DND-41 (cell line): ENCODE measurements around the gene ACADL.
"Not testable (repeated sequence)": the region's sequence is repeated elsewhere in the genome, so short reads cannot be mapped to it uniquely, and the experiment has no call there.

Source experiments
- ATAC-seq: fragments of 200-7000 bp; cut with Tn5 transposase; 3 replicates; pipeline ENCODE4 v1.9.1; 2021; ENCODE audit warnings: low read depth; ENCODE audit not compliant: insufficient read depth
- DNase-seq: peaks from one replicate; pipeline ENCODE4 v3.0.0-alpha.2; 2020
- H2AFZ ChIP-seq: 2 replicates; pipeline ENCODE4 v1.6.0; 2012; ENCODE audit warnings: low read depth, low read length
- H3K27ac ChIP-seq: 2 replicates; pipeline ENCODE4 v1.5.1; 2012; ENCODE audit warnings: low read length, inconsistent platforms
- H3K27me3 ChIP-seq: fragments of 200-600 bp; sonication (generic); 2 replicates; pipeline ENCODE4 v1.6.0; 2012; ENCODE audit warnings: low read length, mild to moderate bottlenecking, inconsistent platforms; ENCODE audit not compliant: insufficient read depth, poor library complexity
- H3K36me3 ChIP-seq: 2 replicates; pipeline ENCODE4 v1.5.1; 2012; ENCODE audit warnings: low read length, inconsistent platforms; ENCODE audit not compliant: insufficient read depth
- H3K4me1 ChIP-seq: 2 replicates; pipeline ENCODE4 v1.5.1; 2012; ENCODE audit warnings: mild to moderate bottlenecking, low read length; ENCODE audit not compliant: insufficient read depth
- H3K4me2 ChIP-seq: 2 replicates; pipeline ENCODE4 v1.6.0; 2012; ENCODE audit warnings: mild to moderate bottlenecking, moderate library complexity, low read length, inconsistent platforms; ENCODE audit not compliant: insufficient read depth
- H3K4me3 ChIP-seq, 2 experiments: fragments of 200-600 bp in 1 of 2; shearing (Covaris generic) in 1 of 2; 2 replicates each; pipeline ENCODE4 v1.5.1; 2012 to 2016; ENCODE audit warnings: inconsistent platforms in 2 of 2, low read length in 2 of 2, mild to moderate bottlenecking in 2 of 2, low read depth in 1 of 2, moderate library complexity in 1 of 2
- H3K79me2 ChIP-seq: 2 replicates; pipeline ENCODE4 v1.6.0; 2012; ENCODE audit warnings: low read length, inconsistent platforms; ENCODE audit not compliant: insufficient read depth
- H3K9ac ChIP-seq: 2 replicates; pipeline ENCODE4 v1.6.0; 2012; ENCODE audit warnings: low read depth, mild to moderate bottlenecking, inconsistent platforms, low read length, moderate library complexity
- H3K9me3 ChIP-seq: 2 replicates; pipeline ENCODE4 v1.5.1; 2012; ENCODE audit warnings: low read length, moderate library complexity, mild to moderate bottlenecking, inconsistent platforms; ENCODE audit not compliant: insufficient read depth, severe bottlenecking
- H4K20me1 ChIP-seq: 2 replicates; pipeline ENCODE4 v1.6.0; 2012; ENCODE audit warnings: low read length; ENCODE audit not compliant: insufficient read depth
- EZH2 ChIP-seq: IDR thresholded peaks from 3 replicates; pipeline ENCODE4 v1.6.1; 2012; ENCODE audit warnings: borderline replicate concordance, low read depth, mild to moderate bottlenecking, moderate library complexity, low read length, inconsistent platforms; ENCODE audit not compliant: severe bottlenecking
- TF ChIP-seq, protein P1 (sequence below): IDR thresholded peaks from 2 replicates; pipeline ENCODE4 v1.5.1; 2012; ENCODE audit warnings: borderline replicate concordance, low read length, moderate library complexity, mild to moderate bottlenecking; ENCODE audit not compliant: poor library complexity, severe bottlenecking; ENCODE audit errors: extremely low read depth

Gene ACADL

GRCh38 chr2:210181606-210182088 is 43.6 kb downstream of the ACADL start:
- peaks cover 13% of the 10 kb centered on the region for H3K9me3 ChIP-seq
- peak overlapping the region; percentile 94 for H3K27ac ChIP-seq
- H3K4me1 ChIP-seq, result peaks cover 51% of the 10 kb centered on the region
- H3K79me2 ChIP-seq, H3K36me3 ChIP-seq, H4K20me1 ChIP-seq, H3K27me3 ChIP-seq: not testable (repeated sequence)
- peak overlapping the region in 1 of 2 experiments; percentile 50; a peak in 2 of 4 replicates for H3K4me3 ChIP-seq
- DNase-seq (peak; percentile 91), ATAC-seq (peak; percentile 93)
- H3K9ac ChIP-seq, result peak overlapping the region; percentile 48
- TF ChIP-seq, protein P1, sequence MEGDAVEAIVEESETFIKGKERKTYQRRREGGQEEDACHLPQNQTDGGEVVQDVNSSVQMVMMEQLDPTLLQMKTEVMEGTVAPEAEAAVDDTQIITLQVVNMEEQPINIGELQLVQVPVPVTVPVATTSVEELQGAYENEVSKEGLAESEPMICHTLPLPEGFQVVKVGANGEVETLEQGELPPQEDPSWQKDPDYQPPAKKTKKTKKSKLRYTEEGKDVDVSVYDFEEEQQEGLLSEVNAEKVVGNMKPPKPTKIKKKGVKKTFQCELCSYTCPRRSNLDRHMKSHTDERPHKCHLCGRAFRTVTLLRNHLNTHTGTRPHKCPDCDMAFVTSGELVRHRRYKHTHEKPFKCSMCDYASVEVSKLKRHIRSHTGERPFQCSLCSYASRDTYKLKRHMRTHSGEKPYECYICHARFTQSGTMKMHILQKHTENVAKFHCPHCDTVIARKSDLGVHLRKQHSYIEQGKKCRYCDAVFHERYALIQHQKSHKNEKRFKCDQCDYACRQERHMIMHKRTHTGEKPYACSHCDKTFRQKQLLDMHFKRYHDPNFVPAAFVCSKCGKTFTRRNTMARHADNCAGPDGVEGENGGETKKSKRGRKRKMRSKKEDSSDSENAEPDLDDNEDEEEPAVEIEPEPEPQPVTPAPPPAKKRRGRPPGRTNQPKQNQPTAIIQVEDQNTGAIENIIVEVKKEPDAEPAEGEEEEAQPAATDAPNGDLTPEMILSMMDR, result peak; percentile 60
- peak overlapping the region; percentile 63 for H2AFZ ChIP-seq
- H3K4me2 ChIP-seq, result peak overlapping the region; percentile 67

- Histone ChIP-seq H3K27ac (peak overlapping the region; percentile 84), H3K4me2 (peak overlapping the region; percentile 49; the same call in 1 of the 2 replicates)
Observed at GRCh38 chr2:210181033-210181605, 44.1 kb downstream of the ACADL start.

DNA sequence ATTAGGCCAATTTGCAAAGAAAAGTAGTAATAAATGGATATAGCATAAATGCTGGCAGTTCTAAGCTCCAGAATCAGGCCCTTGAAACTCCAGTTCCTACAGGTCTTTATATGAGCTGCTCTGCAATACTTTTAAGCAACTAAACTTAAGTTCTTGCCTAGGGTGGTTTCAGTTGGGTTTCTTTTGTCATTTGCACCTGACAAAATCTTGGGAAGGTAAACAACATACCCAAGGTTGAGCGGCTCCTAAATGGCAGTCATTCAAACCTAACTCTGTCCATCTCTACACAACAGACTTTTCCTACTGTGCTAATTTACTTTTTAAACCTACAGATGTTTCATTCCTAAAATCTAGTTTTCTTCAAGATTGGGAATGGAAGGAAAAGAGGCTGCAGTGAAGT is 44.8 kb downstream of the ACADL start:
- no peak overlapping the region for H2AFZ ChIP-seq

More at GRCh38 chr2:210181033-210181605, 44.1 kb downstream of the ACADL start:
- not testable (repeated sequence) for H3K36me3 ChIP-seq, H3K79me2 ChIP-seq, DNase-seq, H3K27me3 ChIP-seq, H4K20me1 ChIP-seq
- Histone ChIP-seq H3K4me1 (peaks cover 51% of the 10 kb centered on the region), H3K4me3 (peak overlapping the region in 1 of 2 experiments; percentile 21; a peak in 1 of 4 replicates), H2AFZ (peak overlapping the region; percentile 44; the same call in 1 of the 2 replicates), H3K9me3 (peaks cover 13% of the 10 kb centered on the region), H3K9ac (peak overlapping the region; percentile 39; the same call in 1 of the 2 replicates)
- peak; percentile 33; the same call in 1 of the 3 replicates for ATAC-seq

GRCh38 chr2:210179351-210179990 is 45.8 kb downstream of the ACADL start:
- Histone ChIP-seq H3K4me2 (no peak overlapping the region), H3K79me2 (no peaks in the 10 kb centered on the region), H3K27ac (0 out of 2 replicates have a peak overlapping the region, but pooled peaks have one; percentile 62), H3K27me3 (no peaks in the 10 kb centered on the region), H3K9me3 (peaks cover 3% of the 10 kb centered on the region), H3K4me3 (no peak overlapping the region), H4K20me1 (no peaks in the 10 kb centered on the region), H3K36me3 (no peaks in the 10 kb centered on the region), H2AFZ (no peak overlapping the region), H3K9ac (no peak overlapping the region), H3K4me1 (peaks cover 51% of the 10 kb centered on the region)
- DNase-seq, result no peak
- TF ChIP-seq, protein P1, result no peak
- no peak for TF ChIP-seq EZH2
- no peak for ATAC-seq

More for the DNA sequence above, 44.8 kb downstream of the ACADL start:
- Histone ChIP-seq H3K4me1 (peaks cover 51% of the 10 kb centered on the region), H3K9me3 (peaks cover 11% of the 10 kb centered on the region), H3K4me2 (no peak overlapping the region), H3K79me2 (no peaks in the 10 kb centered on the region), H3K9ac (no peak overlapping the region), H3K27me3 (no peaks in the 10 kb centered on the region), H3K36me3 (no peaks in the 10 kb centered on the region), H3K4me3 (no peak overlapping the region), H4K20me1 (no peaks in the 10 kb centered on the region), H3K27ac (peak overlapping the region; percentile 62)
- no peak for ATAC-seq
- no peak for DNase-seq
- TF ChIP-seq, protein P1, result no peak
- TF ChIP-seq EZH2, result no peak
